ENCODE measurements around the gene MFSD12.
A peak's percentile ranks its signal among the peaks of the same experiment; 100 is the strongest.
"Not testable (repeated sequence)": the region's sequence is repeated elsewhere in the genome, so short reads cannot be mapped to it uniquely, and the experiment has no call there.

MFSD12 gene

DNA sequence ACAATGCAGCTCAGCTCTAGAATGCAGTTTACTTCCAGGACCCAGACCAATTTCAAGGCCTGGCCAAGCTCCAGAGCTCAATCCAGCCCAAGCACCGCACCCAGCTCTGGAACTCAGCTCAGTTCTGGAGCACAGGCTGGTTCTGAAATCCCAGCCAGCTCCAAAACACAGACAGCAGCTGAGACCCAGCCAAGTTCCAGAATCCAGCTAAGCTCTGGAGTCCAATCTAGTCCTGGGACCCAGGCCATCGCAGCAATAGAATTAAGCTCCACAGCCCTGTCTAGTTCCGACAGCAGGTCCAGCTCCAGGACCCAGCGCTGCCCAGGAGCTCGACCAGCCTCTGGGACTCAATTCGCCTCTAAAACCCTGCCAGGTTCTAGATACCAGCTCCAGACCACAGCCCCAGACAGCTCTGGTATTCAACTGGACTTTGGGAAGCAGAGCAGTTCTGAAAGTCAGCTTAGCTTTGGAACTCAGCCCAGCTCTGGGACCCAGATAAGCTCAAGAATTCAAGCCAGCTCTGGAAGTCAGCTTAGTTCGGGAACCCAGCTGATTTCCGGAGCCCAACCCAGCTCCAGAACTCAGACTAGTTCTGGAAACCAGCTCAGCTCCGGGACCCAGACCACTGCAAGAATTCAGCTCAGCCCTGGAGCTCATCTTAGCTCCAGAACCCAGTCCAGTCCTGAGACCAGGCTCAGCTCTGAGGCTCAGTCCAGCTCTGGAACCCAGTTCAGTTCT lies 34.7 kb upstream of the MFSD12 start:
- no peak for TF ChIP-seq ZFX (IDR thresholded peaks at IDR 0.05; ENCODE audit: borderline replicate concordance)
- TF ChIP-seq, protein P1, sequence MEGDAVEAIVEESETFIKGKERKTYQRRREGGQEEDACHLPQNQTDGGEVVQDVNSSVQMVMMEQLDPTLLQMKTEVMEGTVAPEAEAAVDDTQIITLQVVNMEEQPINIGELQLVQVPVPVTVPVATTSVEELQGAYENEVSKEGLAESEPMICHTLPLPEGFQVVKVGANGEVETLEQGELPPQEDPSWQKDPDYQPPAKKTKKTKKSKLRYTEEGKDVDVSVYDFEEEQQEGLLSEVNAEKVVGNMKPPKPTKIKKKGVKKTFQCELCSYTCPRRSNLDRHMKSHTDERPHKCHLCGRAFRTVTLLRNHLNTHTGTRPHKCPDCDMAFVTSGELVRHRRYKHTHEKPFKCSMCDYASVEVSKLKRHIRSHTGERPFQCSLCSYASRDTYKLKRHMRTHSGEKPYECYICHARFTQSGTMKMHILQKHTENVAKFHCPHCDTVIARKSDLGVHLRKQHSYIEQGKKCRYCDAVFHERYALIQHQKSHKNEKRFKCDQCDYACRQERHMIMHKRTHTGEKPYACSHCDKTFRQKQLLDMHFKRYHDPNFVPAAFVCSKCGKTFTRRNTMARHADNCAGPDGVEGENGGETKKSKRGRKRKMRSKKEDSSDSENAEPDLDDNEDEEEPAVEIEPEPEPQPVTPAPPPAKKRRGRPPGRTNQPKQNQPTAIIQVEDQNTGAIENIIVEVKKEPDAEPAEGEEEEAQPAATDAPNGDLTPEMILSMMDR (IDR thresholded peaks at IDR 0.05), result no peak
- H3K27ac ChIP-seq, result no peak overlapping the region

DNA sequence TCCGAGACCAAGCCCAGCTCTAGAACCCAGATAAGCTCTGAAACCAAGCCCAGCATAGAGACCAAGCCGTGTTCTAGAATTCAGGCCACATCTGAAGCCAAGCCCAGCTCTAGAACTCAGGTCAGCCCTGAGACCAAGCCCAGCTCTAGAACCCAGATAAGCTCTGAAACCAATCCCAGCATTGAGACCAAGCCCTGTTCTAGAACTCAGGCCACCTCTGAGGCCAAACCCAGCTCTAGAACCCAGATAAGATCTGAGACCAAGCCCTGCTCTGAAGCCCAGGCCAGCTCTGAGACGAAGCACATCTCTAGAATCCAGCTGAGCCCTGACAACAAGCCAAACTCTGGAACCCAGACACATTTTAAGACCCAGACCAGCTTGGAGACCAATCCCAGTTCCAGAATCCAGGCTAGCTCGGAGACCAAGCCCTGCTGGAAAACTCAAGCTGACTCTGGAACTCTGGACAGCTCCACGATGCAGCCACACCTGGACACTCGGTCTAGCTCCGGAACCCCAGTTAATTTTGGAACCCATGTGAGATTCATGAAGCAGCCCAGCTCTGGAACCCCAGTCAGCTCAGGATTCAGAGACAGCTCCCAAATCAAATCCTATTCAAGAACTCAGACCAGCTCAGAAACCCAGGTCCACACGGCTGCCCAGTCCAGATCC lies 33.7 kb upstream of the MFSD12 start:
- H3K27ac ChIP-seq, result no peak overlapping the region
- TF ChIP-seq ZFX (IDR thresholded peaks at IDR 0.05; ENCODE audit: borderline replicate concordance), result no peak
- TF ChIP-seq, protein P1 (IDR thresholded peaks at IDR 0.05), result no peak

DNA sequence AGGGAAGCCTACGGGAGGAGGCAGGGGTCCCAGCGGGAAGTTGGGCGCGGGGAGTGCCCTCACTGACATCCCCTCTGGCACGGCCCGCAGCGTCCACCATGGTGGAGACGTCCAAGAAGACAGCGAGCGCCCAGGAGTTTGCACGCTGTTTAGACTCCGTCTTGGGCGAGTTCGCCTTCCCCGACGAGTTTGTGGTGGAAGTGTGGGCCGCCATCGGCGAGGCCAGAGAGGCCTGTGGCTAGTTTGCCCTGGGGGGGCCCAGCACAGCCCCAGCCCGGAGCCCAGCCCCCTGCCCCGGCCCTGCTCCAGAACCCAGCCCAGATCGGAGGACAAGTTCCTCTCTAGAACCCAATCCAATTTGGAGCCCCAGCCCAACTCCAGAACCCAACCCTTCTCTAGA lies 32.6 kb upstream of the MFSD12 start:
- TF ChIP-seq, protein P1 (IDR thresholded peaks at IDR 0.05), result no peak
- TF ChIP-seq ZFX (IDR thresholded peaks at IDR 0.05; ENCODE audit: borderline replicate concordance), result no peak
- no peak overlapping the region for H3K27ac ChIP-seq

DNA sequence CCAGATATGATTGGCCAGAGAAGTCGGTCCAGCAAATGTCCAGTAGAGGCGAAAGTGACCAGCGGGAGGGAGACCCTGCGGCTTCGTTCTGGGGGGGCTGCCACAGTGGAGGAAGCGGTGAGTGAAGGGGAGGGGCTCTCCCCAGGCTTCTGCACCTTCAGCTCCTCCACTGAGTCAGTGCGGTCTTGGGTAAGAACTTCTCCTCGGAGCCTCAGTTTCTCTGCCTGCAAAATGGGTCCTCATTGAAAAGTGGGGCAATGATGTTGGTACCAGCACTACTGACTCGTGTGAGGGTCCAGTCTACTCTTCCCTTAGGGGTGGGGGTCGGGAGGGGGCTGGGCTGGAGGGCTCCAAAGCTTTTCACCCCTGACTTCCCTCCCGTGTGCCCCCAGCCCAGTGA lies 32.1 kb upstream of the MFSD12 start:
- no peak overlapping the region for H3K27ac ChIP-seq
- TF ChIP-seq, protein P1 (IDR thresholded peaks at IDR 0.05), result no peak
- no peak for TF ChIP-seq ZFX (IDR thresholded peaks at IDR 0.05; ENCODE audit: borderline replicate concordance)

DNA sequence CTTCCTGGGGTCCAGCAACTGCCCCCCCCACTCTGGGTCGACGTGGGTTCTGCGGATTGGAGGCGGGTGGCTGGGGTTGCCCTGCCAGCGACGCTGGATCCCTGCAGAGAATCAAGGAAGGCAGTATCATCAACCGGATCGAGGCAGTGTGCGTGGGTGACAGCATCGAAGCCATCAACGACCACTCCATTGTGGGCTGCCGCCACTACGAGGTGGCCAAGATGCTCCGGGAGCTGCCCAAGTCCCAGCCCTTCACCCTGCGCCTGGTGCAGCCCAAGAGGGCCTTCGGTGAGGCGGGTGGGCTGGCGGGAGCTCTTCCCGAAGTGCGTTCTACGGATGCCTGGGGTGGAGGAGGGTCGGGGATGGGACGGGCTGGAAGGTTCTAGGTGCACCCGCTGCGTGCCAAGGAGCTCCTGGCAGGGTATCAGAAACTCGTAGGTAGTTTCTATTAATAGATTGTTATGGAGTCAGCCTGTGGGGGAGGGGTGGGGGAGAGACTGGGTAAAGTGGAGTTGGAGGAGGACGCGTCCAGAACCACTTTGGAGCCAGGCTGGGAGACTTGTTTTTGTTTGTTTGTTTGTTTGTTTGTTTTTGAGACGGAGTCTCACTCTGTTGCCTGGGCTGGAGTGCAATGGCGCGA lies 29.4 kb upstream of the MFSD12 start:
- TF ChIP-seq ZFX (IDR thresholded peaks at IDR 0.05; ENCODE audit: borderline replicate concordance), result no peak
- peak overlapping the region; percentile 50 for H3K27ac ChIP-seq

DNA sequence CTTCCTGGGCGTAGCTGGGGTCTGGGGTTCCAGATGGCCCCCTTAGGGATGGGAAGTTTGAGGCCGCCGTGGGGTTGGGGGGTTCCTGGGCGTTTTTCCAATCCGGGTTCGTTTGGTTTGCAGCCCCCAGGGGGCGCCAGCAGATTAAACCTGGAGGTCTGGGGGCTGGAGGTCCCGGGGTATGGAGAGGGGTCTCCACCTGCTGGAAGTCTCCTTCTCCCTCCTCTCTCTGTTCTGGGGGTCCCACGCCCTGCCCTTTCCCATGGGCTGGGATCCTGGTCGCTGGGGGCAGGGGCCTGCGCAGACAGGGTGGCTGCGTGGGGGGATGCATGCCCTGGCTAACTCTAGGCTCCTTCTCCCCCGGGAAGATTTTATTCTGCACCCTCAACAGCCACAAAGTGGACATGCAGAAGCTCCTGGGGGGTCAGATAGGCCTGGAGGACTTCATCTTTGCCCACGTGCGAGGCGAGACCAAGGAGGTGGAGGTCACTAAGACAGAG lies 28.8 kb upstream of the MFSD12 start:
- TF ChIP-seq, protein P1 (IDR thresholded peaks at IDR 0.05), result peak; percentile 75
- TF ChIP-seq ZFX (IDR thresholded peaks at IDR 0.05; ENCODE audit: borderline replicate concordance), result no peak

DNA sequence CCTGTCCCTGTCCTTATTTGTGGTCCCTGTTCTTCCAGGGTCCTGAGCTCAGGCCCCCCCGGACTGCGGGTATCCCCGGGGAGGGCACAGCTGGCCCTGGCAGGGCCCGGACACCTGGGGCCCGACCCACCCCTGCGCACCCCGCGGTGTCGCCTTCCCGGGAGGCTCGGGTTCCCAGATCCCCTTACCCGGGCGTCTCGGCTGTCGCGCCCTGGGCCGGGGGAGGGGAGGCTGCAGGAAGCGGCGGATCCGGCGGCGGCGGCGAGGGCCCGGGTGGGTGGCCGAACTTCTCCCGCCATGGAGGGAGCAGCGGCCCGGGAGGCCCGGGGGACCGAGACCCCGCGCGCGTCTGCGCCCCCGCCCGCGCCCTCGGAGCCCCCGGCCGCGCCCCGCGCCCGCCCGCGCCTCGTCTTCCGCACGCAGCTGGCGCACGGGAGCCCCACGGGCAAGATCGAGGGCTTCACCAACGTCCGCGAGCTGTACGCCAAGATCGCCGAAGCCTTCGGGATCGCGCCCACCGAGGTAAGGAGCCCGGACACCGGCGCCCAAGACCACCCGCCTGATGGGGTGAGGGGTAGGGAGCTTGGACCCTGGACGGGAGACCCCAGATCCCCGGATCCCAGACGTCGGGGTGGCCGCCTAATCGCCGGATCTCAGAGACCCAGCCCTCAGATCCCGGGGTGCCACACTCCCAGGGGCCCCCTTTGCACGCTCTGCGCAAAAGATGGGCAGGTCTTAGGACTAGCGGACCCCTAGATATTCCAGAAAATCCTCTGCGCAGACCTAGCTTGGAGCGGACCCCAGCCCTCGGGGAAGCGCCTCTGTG lies 28.1 kb upstream of the MFSD12 start, which contains the start of gene GIPC3:
GIPC3 (plus strand) TSS at position 178 of the 826 bp plus-strand sequence; CDS start at position 298, 120 bp downstream.
- TF ChIP-seq, protein P1 (IDR thresholded peaks at IDR 0.05), result no peak
- TF ChIP-seq ZFX (IDR thresholded peaks at IDR 0.05; ENCODE audit: borderline replicate concordance), result no peak
- no peak within 1 kb of the TSS for H3K27ac ChIP-seq

More for the DNA sequence above, 28.8 kb upstream of the MFSD12 start:
- H3K27ac ChIP-seq, result peak overlapping the region; percentile 50

DNA sequence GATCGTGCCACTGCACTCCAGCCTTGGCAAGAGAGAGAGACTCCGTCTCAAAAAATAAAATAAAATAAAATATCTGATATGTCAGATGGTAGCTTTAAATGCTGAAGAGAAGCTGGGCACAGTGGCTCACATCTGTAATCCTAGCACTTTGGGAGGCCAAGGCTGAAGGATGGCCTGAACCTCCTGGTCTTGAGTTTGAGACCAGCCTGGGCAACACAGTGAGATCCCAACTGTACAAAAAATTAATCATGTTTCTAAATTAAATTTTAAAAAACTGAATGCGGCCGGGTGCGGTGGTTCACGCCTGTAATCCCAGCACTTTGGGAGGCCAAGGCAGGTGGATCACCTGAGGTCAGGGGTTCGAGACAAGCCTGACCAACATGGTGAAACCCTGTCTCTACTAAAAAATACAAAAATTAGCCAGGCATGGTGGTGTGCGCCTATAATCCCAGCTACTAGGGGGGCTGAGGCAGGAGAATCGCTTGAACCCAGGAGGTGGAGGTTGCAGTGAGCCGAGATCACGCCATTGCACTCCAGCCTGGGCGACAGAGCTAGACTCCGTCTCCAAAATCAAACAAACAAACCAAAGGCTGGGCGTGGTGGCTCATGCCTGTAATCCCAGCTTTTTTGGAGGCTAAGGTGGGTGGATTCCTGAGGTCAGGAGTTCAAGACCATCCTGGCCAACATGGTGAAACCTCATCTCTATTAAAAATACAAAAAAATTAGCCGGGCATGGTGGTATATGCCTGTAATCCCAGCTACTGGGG lies 26.8 kb upstream of the MFSD12 start:
- not testable (repeated sequence) for H3K27ac ChIP-seq

DNA sequence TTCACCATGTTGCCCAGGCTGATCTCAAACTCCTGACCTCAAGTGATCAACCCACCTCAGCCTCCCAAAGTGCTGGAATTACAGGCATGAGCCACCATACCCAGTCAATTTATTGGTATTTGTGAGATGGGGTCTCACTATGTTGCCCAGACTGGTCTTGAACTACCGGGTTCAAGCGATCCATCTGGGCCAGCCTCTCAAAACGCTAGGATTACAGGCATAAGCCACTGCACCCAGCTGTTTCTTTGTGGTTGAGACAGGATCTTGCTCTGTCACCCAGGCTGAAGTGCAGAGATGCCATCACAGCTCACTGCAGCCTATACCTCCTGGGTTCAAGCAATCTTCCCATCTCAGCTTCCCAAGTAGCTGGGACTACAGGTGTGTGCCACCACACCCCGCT lies 24.4 kb upstream of the MFSD12 start:
- not testable (repeated sequence) for H3K27ac ChIP-seq

Measured in 22Rv1 (cell line).